HG03280 (cell line): Measurements from ENCODE around the gene ABCA9.
"Not testable (repeated sequence)": the region's sequence is repeated elsewhere in the genome, so short reads cannot be mapped to it uniquely, and the experiment has no call there.

Experiments
- ATAC-seq: cut with Tn5 transposase; IDR thresholded peaks from one replicate; pipeline ENCODE4 v1.9.1; 2021; ENCODE audit warnings: mild to moderate bottlenecking, moderate library complexity; ENCODE audit not compliant: unreplicated experiment

The ABCA9 gene

DNA sequence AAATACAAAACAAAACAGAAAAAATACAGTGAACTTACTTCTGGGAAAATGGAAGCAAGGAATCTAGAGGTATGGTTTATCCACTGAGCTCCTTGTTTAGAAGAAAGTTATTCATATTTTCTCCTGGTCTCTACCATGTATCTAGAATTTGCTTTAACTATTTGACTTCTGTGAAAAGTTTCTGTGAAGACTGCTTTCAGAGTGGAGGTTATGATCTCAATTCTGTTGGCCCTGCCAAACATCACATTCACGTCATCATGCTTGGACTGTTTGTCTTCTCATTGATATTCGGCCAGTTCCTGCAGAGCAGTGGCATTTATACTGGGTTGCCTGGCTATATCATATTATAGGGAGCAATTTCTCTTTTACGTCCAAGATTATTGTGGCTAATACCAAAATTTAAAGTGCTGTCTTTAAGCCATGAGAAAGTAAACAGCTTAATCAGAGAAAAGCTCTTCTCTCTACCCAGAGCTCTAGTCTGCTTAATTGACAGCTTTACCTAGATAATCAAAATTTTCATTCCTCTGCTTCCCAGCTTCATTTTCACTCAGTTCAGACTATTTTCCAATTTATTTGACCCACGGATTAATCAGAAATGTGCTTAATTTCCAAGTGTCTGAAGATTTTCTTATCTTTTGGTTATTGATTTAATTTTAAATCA is 105.4 kb downstream of the ABCA9 start, which contains the start of gene ABCA8:
TSS of gene ABCA8 (minus strand) at position 212 of the 661 bp plus-strand sequence. CDS start 13,358 bp downstream, outside the sequence.
- no peak for ATAC-seq

DNA sequence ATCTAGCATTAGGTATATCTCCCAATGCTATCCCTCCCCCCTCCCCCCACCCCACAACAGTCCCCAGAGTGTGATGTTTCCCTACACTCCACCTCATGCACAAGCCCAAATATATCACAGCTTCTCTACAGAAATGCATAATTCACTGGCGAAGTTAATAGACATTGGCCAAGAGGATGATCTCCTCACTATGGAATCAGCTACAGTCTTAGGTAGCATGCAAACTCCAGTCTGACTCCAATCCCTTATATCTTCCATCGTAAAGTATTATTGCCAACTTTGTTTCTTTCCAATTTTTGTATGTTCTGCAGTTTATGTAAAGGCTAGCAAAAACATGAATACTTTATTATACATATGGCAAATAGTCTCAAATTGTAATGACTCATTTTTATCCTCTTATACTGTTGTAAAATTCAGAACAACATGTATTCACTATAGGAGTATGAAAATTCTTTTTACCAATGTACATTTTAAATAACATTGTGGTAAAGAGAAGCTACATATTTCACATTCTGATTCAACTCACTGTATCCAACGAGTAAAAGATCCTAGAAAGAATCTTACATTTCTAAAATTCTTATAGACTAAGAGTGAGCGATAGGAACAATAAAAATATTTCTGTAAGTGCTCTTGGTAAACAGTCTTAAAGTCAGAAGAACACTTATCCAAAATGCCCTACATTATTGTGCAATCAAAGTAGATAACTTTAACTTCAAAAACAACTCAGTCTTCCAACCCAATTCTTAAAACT is 106.4 kb downstream of the ABCA9 start:
- ATAC-seq = no peak

DNA sequence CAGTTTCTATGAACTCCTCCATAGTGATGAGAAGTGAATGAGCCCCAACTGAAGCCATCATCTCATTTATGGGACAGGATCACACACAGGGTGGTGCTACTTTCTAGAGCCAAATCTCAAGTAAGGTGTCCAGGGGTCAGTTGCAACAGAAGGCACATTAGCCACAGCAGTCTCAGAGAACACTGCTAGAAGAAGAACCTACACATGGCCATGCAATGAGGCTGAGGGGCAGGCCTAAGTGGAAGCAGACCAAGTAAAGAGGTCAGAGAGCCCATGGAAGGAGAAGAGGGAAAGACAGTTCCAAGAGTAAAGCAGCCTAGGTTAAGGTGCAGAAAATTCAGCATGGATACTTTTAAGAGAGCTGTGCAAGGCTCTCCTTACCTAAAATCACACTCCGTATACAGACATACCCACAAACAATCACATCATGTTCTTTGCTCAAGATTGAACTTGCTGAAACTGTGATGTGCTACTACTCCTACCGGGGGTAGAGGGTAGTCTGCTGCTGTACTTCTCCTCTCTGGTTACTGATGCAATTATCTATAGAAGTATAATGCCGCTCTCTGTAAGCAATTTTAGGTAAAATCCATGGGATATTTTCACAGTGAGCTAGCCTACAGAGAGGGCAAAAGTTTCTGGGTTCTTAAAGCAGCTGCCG is 107.3 kb downstream of the ABCA9 start:
- ATAC-seq = no peak

DNA sequence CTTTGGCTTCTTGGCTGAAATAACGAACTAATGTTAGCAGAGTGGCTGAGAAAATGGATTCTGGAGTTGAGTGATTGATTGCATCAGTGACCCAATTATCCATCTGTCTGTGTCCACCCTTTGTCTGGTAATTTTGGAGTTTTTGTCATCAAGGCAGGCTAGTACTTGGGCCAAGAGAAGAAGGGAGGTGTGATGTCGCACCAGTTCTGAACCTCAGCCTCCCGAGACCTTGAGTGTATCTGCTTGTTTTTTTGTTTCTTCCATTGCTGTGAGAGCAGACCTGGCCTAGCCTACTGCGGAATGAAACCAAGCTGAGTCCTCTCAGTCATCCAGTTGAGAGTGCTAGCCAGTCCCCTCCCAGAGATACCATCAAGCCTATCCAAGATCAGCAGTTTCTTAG is 110.0 kb downstream of the ABCA9 start:
- no peak for ATAC-seq

DNA sequence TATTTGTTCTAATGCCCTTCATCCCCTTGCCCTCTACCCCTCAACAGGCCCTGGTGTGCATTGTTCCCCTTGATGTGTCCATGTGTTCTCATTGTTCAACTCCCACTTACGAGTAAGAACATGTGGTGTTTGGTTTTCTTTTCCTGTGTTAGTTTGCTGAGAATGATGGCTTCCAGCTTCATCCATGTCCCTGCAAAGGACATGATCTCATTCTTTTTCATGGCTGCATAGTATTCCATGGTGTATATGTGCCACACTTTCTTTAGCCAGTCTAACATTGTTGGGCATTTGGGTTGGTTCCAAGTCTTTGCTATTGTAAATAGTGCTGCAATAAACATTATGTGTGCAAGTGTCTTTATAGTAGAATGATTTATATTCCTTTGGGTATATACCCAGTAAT is 112.9 kb downstream of the ABCA9 start:
- ATAC-seq = not testable (repeated sequence)

DNA sequence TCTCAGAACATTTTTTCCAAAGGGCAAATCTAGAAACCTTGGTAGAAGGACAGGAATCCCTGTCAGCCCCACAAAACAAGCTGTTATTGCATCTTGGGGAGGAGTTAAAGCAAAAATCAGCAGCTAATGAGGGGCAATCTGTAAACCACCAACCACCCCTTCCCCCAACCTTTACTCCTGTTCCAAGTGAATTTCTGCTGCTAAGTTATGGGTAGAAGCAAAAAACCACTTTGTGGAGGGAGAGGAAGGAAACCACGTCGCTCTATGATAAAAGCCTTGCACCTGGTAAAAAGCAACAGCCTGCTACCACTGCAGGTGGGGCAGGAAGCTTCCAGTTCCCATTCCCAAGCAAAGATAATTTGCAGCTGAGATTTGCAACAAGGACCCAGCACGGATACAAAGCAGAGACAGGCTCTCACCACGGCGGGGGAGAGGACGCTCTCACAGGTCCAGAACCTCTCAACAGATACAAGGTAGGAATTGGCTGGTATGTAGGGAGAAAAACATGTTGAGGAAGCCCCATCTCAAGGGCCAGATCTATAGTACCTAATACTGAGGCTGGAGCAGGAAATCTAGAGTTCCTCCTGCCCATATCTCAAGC is 116.2 kb downstream of the ABCA9 start:
- no peak for ATAC-seq

DNA sequence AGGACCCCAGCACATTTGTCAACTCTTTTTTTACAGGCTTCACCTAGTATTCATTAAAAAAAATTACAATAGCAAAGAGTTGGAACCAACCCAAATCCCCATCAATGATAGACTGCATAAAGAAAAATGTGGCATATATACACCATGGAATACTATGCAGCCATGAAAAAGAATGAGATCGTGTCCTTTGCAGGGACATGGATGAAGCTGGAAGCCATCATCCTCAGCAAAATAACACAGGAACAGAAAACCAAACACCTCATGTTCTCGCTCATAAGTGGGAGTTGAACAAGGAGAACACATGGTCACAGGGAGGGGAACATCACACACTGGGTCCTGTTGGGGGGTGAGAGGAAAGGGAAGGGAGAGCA is 116.9 kb downstream of the ABCA9 start:
- not testable (repeated sequence) for ATAC-seq

DNA sequence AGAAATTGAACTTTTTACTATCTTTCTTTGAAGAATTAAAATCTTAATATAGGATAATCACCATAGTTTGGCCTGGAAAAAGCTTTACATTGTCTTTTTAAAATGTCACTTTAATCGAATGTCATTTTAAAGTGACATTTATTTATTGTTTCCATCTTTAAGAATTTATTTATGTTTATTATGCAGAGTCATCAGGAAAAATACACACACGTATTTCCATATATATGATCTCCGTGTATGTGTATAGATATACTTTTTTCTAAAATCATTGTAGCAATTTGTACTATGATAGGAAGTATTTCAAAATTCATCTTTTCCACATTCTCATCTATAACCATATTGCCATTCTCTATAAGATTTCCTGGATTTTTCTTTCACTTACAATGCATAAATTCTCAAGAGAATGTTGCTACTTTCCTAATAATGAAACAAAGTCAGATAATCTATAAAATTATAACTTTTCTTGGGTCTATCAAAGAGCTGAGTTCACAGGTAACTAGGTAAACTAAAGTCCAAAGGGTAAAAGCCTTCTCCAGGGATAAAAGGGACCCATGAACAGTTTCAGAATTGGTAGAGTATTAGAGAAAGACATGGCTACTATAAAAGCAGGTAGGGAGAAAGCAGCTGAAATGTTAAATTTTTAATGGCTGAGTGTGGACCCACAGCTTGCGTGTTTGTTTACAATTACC is 117.5 kb downstream of the ABCA9 start:
- no peak for ATAC-seq

DNA sequence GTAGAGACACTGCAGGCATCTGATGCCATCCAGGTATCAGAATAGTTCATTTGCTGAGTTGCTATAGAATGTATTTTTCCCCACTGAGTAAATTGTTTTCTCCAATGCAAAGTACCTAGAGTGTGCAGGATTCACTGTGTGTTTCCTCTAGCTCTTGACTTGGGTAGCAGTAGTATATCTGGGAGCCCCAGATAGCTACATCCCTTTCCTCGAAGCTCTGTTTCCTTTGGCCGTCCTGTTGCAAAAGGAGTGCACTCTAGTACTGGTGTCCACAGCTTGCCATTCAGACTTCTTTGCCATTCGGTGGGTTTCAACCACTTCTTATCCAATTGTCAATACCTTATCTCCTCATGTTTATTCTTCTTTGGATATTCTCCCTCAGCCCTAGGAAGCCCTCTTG is 118.3 kb downstream of the ABCA9 start:
- no peak for ATAC-seq

DNA sequence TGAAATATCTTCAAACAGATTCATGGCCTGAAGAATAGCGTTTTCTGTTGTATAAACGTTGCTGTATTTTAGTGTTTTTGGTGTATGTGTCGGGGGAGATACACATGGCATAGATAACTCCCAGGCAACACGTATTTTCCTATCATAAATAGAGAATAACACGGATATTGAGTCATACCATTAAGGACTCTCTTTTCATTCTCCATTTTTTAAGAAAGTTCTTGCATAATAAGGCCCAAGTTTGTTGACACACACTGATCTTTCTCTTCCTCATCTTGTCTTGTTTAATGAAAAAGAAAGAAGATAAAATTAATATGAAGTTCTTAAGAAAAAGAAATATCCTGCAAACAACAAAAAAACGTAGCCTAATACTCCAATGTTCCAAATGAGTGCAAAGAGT is 119.0 kb downstream of the ABCA9 start:
- no peak for ATAC-seq

DNA sequence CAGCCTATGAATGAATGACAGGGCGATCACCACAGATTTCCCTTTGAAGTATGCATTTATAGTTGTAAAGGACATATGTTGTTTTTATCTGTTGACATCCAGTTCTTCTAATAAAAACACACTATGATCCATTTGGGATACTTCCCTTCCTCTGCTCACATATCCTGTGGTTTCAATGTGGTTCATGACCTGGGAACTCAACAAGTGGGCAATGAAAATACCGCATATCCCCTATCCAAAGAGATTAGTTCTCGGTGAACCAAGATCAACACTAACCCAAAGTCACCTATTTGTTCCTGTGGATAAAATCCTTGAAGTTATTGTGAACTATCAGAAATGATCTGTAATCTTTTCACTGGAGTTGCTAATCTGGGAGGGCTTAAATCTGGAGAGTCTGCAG is 121.5 kb downstream of the ABCA9 start:
- ATAC-seq = no peak

DNA sequence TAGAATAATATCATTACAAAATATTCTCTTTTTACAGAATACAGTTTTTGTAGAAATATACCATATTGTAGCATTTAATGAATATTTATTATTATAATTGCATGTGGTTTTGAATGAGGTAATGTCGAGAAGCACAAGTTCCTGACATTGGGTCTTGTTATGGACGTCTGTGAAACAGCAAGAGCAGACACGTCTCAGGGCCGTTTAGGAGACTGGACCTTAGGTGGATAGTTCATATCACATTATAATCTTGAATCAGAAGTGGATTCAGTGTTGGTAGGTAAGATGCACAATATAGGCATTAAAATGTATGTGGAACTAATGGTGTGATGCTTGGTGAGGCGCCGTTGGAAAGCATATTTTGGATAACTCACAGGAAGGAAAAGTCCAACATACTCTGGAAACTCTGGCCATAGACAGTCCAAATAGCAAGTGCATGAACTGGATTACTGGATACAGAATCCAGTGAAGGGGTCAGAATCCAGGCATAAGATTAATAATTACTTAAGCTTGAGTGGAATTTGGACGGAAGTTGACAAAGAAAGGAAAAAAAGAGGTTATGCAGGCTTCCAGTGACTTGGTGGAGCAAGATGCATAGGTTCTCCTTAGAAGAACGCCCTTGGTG is 122.7 kb downstream of the ABCA9 start:
- no peak for ATAC-seq

DNA sequence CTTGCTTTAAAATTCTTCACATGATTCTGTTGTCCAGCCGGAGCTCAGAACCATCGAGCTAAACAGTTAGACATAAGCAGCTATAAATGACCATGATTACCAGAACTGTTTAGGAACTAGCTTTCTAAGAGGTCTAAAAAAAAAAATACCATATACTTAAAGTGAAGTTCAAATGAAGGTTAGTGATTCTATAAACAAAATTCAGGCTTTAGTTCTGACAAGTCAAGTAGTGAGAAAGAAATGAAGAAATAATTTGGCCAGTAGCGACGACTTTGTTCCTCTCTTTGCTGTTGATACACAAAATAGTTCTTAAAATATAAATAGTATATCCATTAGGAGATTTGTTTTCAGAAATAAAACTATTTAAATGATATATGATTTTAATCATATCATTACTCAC is 133.2 kb downstream of the ABCA9 start:
- ATAC-seq = no peak

DNA sequence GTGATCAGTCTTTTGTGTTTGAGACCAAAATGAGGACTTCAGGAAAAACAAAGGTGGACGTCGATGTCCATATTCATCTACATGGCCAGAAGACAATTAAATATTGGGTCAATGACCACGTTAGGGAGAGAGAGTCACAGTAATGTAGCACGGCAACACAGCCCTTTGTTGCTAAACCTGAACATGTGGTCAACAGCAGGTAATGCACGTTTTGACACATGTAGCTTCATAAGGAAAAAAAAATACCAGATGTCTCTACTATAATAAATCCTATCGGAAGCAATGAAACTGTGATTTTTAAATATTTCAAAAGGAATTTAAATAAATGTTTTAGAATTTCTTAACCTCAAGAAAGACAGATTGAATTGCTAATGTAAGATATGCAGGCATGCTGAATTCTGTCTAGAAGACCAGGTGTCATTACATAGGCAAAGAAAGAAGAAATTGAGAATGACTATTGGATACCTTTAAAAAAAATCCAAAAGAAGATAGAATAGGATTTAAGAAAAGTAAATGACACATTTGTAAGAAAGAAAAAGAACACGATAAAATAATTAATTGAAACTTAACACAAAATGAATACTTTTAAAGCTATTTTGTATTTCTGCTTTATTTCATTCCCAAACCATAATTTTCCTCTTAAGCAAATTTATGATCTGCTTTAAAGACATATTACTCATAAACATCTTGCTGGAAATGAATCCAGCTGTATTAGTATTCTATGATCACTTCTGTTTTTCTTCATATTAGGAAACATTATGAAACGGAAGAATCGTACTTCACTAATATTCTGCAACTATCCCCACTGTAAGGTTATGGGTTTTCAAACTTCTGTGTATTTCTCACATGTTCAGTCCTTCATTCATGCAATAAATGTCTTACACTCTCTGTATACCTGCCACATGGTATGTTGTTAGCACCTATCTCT is 135.7 kb downstream of the ABCA9 start:
- ATAC-seq = no peak
